NCI-H146 treated with DMSO at 0.1 percent for 48 hours (cell line): ENCODE measurements around the gene DICER1.
"Not testable (repeated sequence)": the region's sequence is repeated elsewhere in the genome, so short reads cannot be mapped to it uniquely, and the experiment has no call there.

Source experiments
- DNase-seq: peaks from one replicate; lab custom pipeline; 2025; ENCODE audit not compliant: unreplicated experiment; lab: John Stamatoyannopoulos, UW

Gene DICER1, protein sequence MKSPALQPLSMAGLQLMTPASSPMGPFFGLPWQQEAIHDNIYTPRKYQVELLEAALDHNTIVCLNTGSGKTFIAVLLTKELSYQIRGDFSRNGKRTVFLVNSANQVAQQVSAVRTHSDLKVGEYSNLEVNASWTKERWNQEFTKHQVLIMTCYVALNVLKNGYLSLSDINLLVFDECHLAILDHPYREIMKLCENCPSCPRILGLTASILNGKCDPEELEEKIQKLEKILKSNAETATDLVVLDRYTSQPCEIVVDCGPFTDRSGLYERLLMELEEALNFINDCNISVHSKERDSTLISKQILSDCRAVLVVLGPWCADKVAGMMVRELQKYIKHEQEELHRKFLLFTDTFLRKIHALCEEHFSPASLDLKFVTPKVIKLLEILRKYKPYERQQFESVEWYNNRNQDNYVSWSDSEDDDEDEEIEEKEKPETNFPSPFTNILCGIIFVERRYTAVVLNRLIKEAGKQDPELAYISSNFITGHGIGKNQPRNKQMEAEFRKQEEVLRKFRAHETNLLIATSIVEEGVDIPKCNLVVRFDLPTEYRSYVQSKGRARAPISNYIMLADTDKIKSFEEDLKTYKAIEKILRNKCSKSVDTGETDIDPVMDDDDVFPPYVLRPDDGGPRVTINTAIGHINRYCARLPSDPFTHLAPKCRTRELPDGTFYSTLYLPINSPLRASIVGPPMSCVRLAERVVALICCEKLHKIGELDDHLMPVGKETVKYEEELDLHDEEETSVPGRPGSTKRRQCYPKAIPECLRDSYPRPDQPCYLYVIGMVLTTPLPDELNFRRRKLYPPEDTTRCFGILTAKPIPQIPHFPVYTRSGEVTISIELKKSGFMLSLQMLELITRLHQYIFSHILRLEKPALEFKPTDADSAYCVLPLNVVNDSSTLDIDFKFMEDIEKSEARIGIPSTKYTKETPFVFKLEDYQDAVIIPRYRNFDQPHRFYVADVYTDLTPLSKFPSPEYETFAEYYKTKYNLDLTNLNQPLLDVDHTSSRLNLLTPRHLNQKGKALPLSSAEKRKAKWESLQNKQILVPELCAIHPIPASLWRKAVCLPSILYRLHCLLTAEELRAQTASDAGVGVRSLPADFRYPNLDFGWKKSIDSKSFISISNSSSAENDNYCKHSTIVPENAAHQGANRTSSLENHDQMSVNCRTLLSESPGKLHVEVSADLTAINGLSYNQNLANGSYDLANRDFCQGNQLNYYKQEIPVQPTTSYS (N-terminal part only)

DNA sequence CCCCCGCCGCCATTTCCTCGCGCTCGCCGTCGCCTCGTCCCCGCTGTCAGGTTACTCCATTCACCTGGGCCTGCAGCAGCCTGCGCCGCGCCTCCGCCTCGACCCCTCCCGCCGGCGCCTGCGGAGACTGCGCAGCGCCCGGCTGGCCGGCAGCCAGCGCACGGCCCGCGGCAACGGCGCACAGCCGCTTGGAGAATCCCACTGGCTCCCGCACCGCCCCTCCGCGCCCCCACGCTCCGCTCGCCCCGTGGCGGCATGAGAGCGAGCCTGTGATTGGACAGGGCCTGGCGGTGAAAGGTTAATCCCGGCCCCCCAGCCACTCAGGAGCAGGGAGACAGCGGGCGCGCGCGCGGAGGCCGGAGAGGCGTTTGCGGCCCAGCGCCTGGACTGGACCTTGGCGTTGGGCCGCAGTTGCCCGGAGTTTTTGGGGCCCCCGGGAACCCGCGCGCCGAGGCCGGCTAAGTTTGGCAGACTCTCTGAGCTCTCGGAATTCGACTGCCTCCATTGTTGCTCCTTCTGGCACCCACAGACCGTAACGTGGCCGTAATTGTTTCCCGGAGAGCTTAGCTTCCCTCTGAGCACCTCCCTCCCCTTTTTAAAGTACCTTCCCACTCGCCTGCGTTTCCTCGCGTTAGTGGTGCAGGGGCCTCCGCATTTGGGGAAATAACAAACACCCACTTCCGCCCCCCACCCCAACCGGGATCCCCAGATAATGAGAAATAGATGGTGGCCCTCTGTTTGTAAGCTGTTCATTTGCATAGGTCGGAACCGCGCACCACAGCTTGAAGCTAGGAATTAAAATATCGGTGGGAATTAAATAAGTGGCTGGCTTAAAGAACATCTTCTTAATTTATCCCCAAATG, at the start of gene DICER1:
Gene DICER1, minus strand, starts transcription at position 203 of the 863 bp plus-strand sequence. CDS start 24,071 bp downstream, outside the sequence.
- peak; percentile 65 for DNase-seq

DNA sequence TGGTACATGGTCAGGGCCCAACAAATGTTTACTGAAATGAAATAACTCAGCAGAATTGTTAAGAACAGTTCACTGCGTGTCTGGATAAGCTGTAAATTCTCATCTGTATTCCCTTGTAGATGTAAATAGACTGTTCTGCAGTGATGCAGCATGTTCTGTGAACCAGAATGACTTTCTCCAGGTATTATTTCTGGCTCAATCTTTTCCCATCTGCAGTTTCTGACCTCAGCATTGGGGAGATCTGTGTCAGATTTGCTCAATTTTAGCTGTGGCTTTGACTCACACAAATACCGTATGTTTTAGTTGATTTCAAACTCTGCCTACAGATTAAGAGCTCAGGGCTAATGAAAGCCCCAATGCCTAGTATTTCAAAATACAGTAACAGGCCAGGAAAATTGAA, 49.2 kb upstream of the DICER1 start:
- DNase-seq: no peak

- no peak for DNase-seq
Measured at GRCh38 chr14:95204705-95205104, 47.4 kb upstream of the DICER1 start.

DNA sequence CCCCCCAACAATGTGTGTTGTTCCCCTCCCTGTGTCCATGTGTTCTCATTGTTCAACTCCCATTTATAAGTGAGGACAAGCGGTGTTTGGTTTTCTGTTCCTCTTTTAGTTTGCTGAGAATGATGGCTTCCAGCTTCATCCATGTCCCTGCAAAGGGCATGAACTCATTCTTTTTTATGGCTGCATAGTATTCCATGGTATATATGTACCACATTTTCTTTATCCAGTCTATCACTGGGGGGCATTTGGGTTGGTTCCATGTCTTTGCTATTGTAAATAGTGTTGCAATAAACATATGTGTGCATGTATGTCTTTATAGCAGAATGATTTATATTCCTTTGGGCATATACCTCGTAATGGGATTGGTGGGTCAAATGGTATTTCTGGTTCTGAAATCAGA, 44.4 kb upstream of the DICER1 start:
- not testable (repeated sequence) for DNase-seq

- DNase-seq: no peak
Measured at GRCh38 chr14:95200404-95200803, 43.1 kb upstream of the DICER1 start.

GRCh38 chr14:95199298-95199983, 42.1 kb upstream of the DICER1 start:
- DNase-seq: no peak

GRCh38 chr14:95198320-95198719, 41.0 kb upstream of the DICER1 start:
- DNase-seq: no peak

DNA sequence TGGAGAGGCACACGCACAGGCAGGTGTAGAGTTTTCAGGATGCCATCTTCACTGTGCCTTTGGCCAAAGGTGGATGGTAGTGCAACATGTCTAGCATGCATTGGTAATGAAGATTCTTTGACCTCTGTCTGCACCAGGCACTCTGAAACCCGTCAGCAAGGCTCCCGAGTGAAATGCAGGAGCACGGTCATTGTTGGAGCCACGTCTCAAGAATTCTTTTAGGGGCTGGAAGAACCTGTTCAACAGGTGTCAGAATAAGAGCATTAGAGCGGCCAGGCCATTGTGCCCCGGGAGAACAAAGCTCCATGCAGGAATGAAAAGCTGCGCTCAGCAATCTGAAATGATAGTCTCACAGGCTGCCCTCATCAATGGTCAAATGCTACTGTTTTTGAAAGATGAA, 40.2 kb upstream of the DICER1 start:
- DNase-seq: no peak

- DNase-seq: no peak
Measured at GRCh38 chr14:95196826-95197545, 39.7 kb upstream of the DICER1 start.

GRCh38 chr14:95196268-95196667, 38.9 kb upstream of the DICER1 start:
- no peak for DNase-seq

- no peak for DNase-seq
Measured at GRCh38 chr14:95195031-95195430, 37.7 kb upstream of the DICER1 start.

DNA sequence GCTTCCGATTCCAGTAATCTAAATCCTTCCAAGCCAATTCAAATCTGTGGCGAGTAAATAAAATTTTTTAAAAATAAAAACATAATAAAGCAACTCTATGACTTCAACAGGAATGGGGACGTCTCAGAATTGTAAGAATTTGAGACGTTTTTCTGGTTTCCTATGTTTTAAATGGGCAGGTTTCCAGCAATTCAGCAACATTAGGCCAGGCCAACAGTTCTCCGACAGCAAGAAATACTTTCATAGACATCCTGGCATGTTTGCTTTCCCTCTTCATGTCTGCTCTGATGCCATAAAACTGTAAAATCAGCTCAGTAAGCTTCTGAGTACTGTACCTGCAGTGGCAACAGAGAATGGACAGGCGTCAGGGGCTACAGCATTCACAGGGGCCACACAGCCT, 35.8 kb upstream of the DICER1 start:
- DNase-seq: no peak

- DNase-seq: no peak
Measured at GRCh38 chr14:95192311-95192710, 35.0 kb upstream of the DICER1 start.

- DNase-seq: no peak
Measured at GRCh38 chr14:95191445-95192199, 34.3 kb upstream of the DICER1 start.

DNA sequence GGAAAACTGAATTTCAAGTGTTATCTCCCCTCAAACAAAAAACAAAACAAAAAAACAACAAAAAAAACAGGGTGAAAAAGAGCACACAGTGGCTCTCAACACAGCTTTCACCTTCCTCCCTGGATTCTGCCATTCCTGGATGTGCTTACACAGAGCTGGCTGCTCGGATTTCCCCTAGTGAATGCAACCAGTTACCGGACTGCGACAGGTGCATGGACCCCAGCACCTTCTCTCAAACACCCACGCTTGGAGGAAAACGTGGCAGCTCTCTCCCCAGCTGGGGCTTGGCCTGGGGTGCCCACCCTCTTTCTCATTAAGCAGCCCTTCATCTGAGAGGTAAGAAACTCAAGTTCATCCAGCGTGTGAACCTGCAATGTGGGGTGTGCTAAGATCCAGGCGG, 33.5 kb upstream of the DICER1 start:
- no peak for DNase-seq

DNA sequence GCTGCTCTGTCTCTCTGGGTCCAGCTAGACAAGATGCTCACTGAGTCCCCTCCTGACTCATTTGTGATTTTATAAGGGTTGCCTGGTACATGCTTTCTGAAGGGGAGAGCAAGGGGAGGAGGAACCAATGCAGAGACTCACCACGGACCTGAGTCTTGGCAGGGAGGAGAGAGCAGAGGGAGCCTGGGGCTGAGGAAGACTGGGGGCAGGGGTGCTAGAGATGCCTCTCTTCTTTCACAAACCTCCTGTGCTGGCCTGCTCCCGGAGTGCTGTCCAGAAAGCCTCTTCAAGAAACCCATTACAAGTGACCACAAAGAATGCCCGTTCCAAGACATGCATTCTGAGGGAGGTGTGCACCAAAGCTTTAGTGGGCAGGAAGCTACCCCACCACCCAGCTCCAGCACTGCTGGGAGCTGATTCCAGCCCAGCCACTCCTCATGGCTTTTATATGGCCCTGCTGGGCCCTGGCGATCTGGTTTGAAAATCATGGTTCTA, 33.1 kb upstream of the DICER1 start:
- DNase-seq: no peak

DNA sequence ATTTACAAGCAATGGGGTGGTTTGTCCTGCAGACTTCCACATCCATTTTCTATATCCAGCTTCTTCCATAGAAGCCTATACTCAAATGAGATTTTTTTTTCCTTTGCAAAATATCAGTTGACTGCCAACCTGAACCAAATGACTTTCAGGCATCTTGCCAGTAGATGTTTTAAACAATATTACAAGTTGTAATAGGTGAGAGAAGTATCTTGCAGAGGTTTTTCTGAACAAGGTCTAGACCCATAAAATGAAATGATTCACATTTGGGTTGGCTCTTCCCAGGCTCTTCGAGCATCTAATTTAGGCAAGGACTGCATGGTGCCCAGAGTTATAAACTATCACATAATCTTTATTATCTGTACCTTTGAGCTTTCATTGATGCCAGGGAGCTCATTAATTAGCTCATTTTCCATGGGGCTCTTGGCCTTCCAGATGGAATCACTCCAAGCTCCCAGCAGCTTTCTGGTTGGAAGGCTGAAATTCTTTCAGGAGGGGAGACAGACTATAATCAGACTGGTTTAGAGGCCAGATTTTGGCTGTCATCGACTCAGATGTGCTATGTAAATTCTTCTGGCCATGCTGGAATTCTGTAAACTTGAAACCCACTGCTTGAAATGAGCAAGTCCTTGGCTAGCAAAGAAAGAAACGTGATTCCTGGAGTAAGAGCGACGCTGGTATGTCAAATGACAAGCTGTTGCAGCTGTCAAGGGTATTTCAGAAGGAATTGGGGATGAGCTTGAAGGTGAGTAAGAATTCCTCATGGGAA, 32.2 kb upstream of the DICER1 start:
- DNase-seq: no peak

GRCh38 chr14:95188380-95188779, 31.1 kb upstream of the DICER1 start:
- DNase-seq: no peak
